ENCODE results near the gene PLEKHH2.
"Not testable (repeated sequence)": the region's sequence is repeated elsewhere in the genome, so short reads cannot be mapped to it uniquely, and the experiment has no call there.

Gene PLEKHH2

GRCh38 chr2:43637030-43637803 is at the start of gene PLEKHH2:
PLEKHH2 (plus strand) TSS chr2:43637260; CDS start chr2:43644674, 7,414 bp downstream.
- FAIRE-seq (peak; percentile 27), DNase-seq (ENCODE audit: low spot score) (peak; percentile 99)

DNA sequence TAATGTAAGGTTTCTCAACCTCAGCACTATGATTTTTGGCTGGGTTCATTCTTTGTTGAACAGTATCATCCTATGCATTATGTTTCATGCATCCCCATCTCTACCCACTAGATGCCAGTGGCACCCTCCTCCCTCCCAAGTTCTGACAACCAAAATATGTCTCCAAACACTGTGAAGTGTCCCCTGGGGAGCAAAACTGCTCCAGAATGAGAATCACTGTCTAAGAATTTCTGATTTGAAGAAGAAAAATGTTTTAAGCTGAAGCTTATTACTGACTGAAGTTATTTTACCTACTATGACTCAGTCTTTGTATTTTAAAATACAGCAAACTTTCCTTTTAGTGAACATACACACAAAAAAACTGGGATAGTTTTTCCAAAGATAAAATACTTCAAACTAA is 44.6 kb upstream of the PLEKHH2 start:
- FAIRE-seq: no peak

DNA sequence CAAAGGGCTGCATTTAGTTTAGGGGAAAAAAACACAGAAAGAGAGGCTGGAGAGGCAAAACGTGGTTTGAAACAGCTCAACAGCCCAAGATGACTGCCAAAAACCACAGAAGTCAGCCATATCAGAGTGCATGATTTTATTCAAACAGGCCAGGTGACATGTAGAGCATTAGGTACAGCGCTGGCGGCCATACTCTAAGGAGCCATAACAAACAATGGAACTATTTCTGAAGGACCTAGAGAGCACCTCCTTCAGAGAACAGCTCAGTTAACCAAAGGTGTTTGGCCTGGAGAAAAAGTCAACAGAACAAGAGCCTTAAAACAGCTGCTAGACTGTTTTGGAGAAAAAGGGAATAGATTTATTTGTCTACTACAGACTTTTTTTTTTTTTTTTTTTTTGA is 43.8 kb upstream of the PLEKHH2 start:
- DNase-seq (ENCODE audit: low spot score) (no peak), FAIRE-seq (no peak)

More for the DNA sequence above, 44.6 kb upstream of the PLEKHH2 start:
- no peak for DNase-seq (ENCODE audit: low spot score)

GRCh38 chr2:43594875-43595274 is 42.2 kb upstream of the PLEKHH2 start:
- DNase-seq (ENCODE audit: low spot score) (no peak), FAIRE-seq (no peak)

DNA sequence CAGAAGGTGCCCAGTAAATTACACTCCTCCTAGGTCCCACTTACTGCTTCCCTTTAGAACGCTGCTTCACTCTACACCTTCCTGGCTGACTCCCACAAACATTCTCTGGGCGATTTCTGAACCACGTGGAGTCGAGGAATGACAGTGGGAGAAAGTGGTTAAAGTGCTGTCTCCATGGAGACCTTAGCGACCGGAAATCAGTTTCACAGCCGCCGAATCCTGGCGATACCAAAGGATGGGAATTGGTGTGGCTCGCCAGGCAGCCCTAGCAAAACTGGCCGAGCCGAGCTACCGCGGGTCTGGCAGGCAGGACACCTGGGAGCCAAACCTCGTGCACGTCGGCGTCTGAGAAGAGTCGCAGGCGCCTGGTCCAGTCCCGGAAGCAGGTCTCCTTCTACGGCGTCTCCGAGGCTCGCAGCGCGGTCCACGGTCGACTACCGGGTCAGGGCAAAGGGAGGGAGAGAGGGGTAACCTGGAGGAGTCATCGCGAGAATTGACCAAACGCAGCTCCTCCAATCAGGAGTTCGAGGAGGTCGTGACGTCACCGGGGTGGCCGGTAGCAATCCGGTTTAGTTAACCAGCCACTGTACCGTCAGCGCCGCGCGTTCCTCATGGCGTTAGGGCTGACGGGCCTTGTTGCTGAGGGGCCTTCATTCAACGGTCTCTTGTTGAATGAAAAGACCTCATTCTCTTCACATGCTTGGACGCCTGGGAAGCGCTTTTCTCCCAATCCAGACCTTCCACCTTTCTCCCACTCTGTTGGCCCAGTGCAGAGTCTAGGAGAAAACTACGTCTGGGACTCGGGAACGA is 41.3 kb upstream of the PLEKHH2 start, which contains the start of gene THADA:
Gene THADA (minus strand): TSS at position 436 of the 810 bp plus-strand sequence. CDS start 3,646 bp downstream, outside the sequence.
- peak; percentile 58 for FAIRE-seq
- peak; percentile 99 for DNase-seq (ENCODE audit: low spot score)

- DNase-seq (ENCODE audit: low spot score); FAIRE-seq: not testable (repeated sequence)
Observed at GRCh38 chr2:43600596-43600995, 36.5 kb upstream of the PLEKHH2 start.

DNA sequence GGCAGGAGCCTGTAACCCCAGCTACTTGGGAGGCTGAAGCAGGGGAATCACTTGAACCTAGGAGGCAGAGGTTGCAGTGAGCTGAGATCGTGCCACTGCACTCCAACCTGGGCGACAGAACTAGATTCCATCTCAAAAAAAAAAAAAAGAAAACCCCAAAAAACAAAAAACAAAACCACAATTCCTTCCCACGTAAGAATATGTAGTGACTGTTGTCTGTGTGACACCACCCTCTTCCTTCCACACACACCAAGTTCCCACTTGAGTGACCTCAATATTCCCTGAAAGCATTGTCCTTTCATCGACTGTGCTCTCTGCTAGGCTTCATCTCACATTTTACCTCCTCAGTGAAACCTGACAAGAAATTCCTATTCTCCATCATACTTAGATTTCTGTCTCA is 32.4 kb upstream of the PLEKHH2 start:
- no peak for FAIRE-seq
- no peak for DNase-seq (ENCODE audit: low spot score)

- FAIRE-seq (no peak), DNase-seq (ENCODE audit: low spot score) (peak; percentile 65)
Observed at GRCh38 chr2:43605079-43605655, 31.9 kb upstream of the PLEKHH2 start.

GRCh38 chr2:43605851-43606250 is 31.2 kb upstream of the PLEKHH2 start:
- DNase-seq (ENCODE audit: low spot score): no peak
- no peak for FAIRE-seq

GRCh38 chr2:43609290-43609918 is 27.7 kb upstream of the PLEKHH2 start:
- DNase-seq (ENCODE audit: low spot score) (peak; percentile 66), FAIRE-seq (no peak)

GRCh38 chr2:43610361-43610760 is 26.7 kb upstream of the PLEKHH2 start:
- no peak for FAIRE-seq
- DNase-seq (ENCODE audit: low spot score): no peak

GRCh38 chr2:43611987-43612894 is 24.8 kb upstream of the PLEKHH2 start:
- DNase-seq (ENCODE audit: low spot score): peak; percentile 71
- FAIRE-seq: peak; percentile 96

DNA sequence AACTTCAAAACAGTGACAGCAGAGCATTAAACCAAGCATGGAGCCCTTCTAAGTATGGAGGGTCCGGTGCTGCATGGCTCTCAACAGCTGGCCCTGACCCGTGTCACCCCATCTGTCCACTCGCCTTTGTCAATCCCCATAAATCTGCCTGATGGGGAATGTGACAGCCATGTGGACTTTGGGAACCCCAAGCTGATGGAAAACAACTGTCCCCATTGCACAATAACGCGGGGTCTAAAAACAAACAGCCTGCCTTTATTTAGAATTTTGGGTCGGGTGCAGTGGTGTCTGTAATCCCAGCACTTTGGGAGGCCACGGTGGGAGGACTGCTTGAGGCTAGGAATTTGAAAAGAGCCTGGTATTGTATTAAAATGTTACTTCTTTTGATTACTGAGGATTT is 24.1 kb upstream of the PLEKHH2 start:
- FAIRE-seq (no peak), DNase-seq (ENCODE audit: low spot score) (no peak)

- DNase-seq (ENCODE audit: low spot score): no peak
- FAIRE-seq: no peak
Observed at GRCh38 chr2:43616967-43617680, 19.9 kb upstream of the PLEKHH2 start.

DNA sequence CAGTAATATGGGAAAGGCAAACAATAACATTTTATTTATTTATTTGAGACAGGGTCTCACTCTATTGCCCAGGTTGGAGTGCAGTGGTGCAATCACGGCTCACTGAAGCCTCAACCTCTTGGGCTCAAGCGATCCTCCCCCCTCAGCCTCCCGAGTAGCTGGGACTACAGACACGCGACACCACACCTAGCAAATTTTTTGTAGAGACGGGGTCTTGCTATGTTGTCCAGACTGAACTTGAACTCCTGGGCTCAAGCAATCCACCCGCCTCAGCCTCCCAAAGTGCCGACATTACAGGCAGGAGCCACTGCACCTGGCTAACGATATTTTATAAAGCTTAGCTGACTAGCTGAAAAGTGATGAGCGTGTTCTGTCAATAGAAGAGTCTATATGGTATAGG is 17.5 kb upstream of the PLEKHH2 start:
- DNase-seq (ENCODE audit: low spot score) (no peak), FAIRE-seq (no peak)

DNA sequence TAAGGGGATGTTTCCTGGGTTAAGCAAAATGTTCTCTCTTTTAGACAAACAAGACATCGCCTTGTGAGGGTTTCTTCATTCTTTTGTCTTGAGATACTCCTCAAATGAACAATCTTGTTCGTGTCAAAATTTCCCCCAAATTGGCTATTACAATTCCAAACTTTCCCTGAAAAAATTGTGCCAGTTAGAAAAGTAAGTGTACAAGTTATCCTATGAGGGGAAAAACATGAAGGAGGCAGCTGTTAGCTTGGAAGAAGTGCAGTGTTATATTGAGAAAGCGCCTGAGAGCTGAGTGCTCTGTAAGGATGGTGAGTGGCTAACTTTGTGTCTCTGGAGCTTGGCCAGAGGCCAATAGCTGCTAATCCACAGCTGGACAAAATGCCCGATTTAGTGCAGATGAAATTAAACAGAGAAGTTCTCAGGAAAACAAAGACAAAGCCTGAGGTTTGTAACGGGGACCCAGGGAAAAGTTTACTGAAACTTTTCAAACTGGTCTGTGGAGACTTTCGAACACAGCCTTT is 14.1 kb upstream of the PLEKHH2 start:
- FAIRE-seq (no peak), DNase-seq (ENCODE audit: low spot score) (no peak)

GRCh38 chr2:43631618-43632317 is 5.3 kb upstream of the PLEKHH2 start:
- FAIRE-seq: no peak

GRCh38 chr2:43634604-43635306 is 2.3 kb upstream of the PLEKHH2 start:
- FAIRE-seq (no peak), DNase-seq (ENCODE audit: low spot score) (no peak)

More at GRCh38 chr2:43631618-43632317, 5.3 kb upstream of the PLEKHH2 start:
- DNase-seq (ENCODE audit: low spot score): no peak

Measured in urothelium cell line (cell line).